GM12891 (cell line): ENCODE results near the gene POGLUT2.

Source experiments
- POLR2A ChIP-seq: IDR thresholded peaks from 2 replicates; pipeline ENCODE4 v1.6.1; 2011; ENCODE audit warnings: low read depth, low read length, control low read depth
- POLR2AphosphoS5 ChIP-seq: IDR thresholded peaks from 2 replicates; pipeline ENCODE4 v1.6.1; 2011; ENCODE audit warnings: low read depth, low read length, control low read depth
- TAF1 ChIP-seq: IDR thresholded peaks from 2 replicates; pipeline ENCODE4 v1.6.1; 2011; ENCODE audit warnings: low read depth, low read length, control low read depth

DNA sequence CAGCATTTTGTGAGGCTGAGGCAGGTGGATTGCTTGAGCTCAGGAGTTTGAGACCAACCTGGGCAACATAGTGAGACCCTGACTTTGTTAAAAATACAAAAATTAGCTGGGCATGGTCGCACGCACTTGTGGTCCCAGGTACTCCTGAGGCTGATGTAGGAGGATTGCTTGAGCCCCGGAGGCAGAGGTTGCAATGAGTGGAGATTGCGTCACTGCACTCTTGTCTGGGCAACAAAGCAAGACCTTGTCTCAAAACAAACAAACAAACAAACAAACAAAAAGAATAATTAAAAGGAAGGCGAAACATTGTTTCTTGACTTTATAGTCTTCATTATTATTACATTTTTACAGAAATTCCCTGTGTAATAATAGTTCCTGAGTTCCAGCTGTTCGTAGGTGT is 16.0 kb upstream of the POGLUT2 start:
- no peak for TF ChIP-seq POLR2A
- no peak for TF ChIP-seq POLR2AphosphoS5
- TF ChIP-seq TAF1 = no peak
